CD4-positive, alpha-beta memory T cell (primary cell): ENCODE measurements around the gene SPATS2L. TPM values are rescaled to one million over a fixed set of nuclear protein-coding genes. Genes with fewer than 3 reads are reported as not detected.

Source experiments
- CTCF ChIA-PET: fragments of 350-600 bp; sonication (Branson Sonifier 250); formaldehyde crosslinking; loops from one replicate; lab custom pipeline; 2021; ENCODE audit warnings: inconsistent platforms; ENCODE audit not compliant: partially characterized antibody; lab: Charles Lee
- POLR2A ChIA-PET: fragments of 350-600 bp; sonication (Branson Sonifier 250); formaldehyde crosslinking; loops from one replicate; lab custom pipeline; 2021; ENCODE audit not compliant: partially characterized antibody; lab: Charles Lee
- DNase-seq, 5 donors: peaks; one replicate each; pipeline versions ENCODE4 v3.0.0 to v3.0.0-alpha.2; 2020 to 2022; ENCODE audit warnings: mixed read lengths in 1 of 5
- H3K27ac ChIP-seq: one replicate; pipeline ENCODE4 v1.7.0; 2013; ENCODE audit warnings: low read depth, low read length
- H3K27me3 ChIP-seq: 2 replicates; pipeline ENCODE4 v1.7.0; 2013; ENCODE audit warnings: mild to moderate bottlenecking, low read length, moderate library complexity; ENCODE audit not compliant: insufficient read depth
- H3K36me3 ChIP-seq: 2 replicates; pipeline ENCODE4 v1.7.0; 2013; ENCODE audit warnings: mild to moderate bottlenecking, low read length, moderate library complexity; ENCODE audit not compliant: insufficient read depth
- H3K4me1 ChIP-seq: 2 replicates; pipeline ENCODE4 v1.7.0; 2013; ENCODE audit warnings: mild to moderate bottlenecking, low read length, moderate library complexity; ENCODE audit not compliant: insufficient read depth
- H3K4me3 ChIP-seq, 2 donors: one replicate each; pipeline ENCODE4 v1.7.0; 2013; ENCODE audit warnings: low read length in 2 of 2, mild to moderate bottlenecking in 1 of 2
- H3K9me3 ChIP-seq, 2 donors: one replicate each; pipeline ENCODE4 v1.7.0; 2013; ENCODE audit warnings: low read length in 2 of 2, control low read depth in 1 of 2; ENCODE audit not compliant: control insufficient read depth in 1 of 2
- H3K27ac Mint-ChIP-seq, 7 donors: one replicate each; pipeline ENCODE4 v1.8.0; 2020 to 2021; ENCODE audit warnings: mixed read lengths in 7 of 7, mild to moderate bottlenecking in 6 of 7, inconsistent platforms in 3 of 7, moderate library complexity in 3 of 7
- H3K27me3 Mint-ChIP-seq, 2 donors: one replicate each; pipeline ENCODE4 v1.8.0; 2020 to 2021; ENCODE audit warnings: mixed read lengths in 2 of 2
- H3K36me3 Mint-ChIP-seq, 2 donors: one replicate each; pipeline ENCODE4 v1.8.0; 2020 to 2021; ENCODE audit warnings: mixed read lengths in 2 of 2, inconsistent platforms in 1 of 2, mild to moderate bottlenecking in 1 of 2
- H3K4me1 Mint-ChIP-seq, 4 donors: one replicate each; pipeline ENCODE4 v1.8.0; 2020 to 2021; ENCODE audit warnings: mixed read lengths in 4 of 4, mild to moderate bottlenecking in 1 of 4
- H3K4me3 Mint-ChIP-seq, 8 donors: one replicate each; pipeline ENCODE4 v1.8.0; 2020 to 2021; ENCODE audit warnings: mixed read lengths in 8 of 8, mild to moderate bottlenecking in 7 of 8, moderate library complexity in 6 of 8, inconsistent platforms in 3 of 8
- H3K9me3 Mint-ChIP-seq, 8 donors: one replicate each; pipeline ENCODE4 v1.8.0; 2020 to 2021; ENCODE audit warnings: mixed read lengths in 8 of 8, mild to moderate bottlenecking in 5 of 8, inconsistent platforms in 3 of 8, moderate library complexity in 1 of 8
- intact Hi-C: fragments of 100-400 bp; cut with micrococcal nuclease; formaldehyde crosslinking; loops from one replicate; pipeline ENCODE4 v1.15.1; 2023
- polyA plus RNA-seq, 2 donors: library from polyadenylated mRNA; unstranded; fragments of 300-500 nt; fragmentation: Illumina TruSeq; gene quantifications; one replicate each; pipeline ENCODE4 v1.2.3, GENCODE V29; 2021
- total RNA-seq, 2 experiments: library from RNA; stranded (reverse); gene quantifications; one replicate each; pipeline ENCODE4 v1.2.3, GENCODE V29; 2021

The SPATS2L gene
- total and polyA plus RNA-seq, 4 experiments from 2014 or later = 5.2 to 6.6 (median 6.0) TPM

GRCh38 chr2:200507179-200507578 lies 200.7 kb downstream of the SPATS2L start:
- H3K4me3 Mint-ChIP-seq = no peak overlapping the region
- H3K27ac Mint-ChIP-seq = no peak overlapping the region
- CTCF ChIA-PET = interaction anchor here (1.1 kb wide), 1 partner anchor 18 kb away, joined by 4 read pairs; no protein-coding TSS in a partner anchor

GRCh38 chr2:200509235-200509611 lies 202.7 kb downstream of the SPATS2L start:
- peak overlapping the region; percentile 89 to 98 (median 93) for H3K4me3 Mint-ChIP-seq
- H3K36me3 Mint-ChIP-seq = peaks cover 8 to 24% of the 10 kb centered on the region in 2 donors
- Histone ChIP-seq H3K4me3 (peak overlapping the region; percentile 81), H3K27ac (peak overlapping the region; percentile 73), H3K36me3 (no peaks in the 10 kb centered on the region), H3K27me3 (no peaks in the 10 kb centered on the region), H3K9me3 (no peaks in the 10 kb centered on the region), H3K4me1 (peaks cover 23% of the 10 kb centered on the region)
- CTCF ChIA-PET = interaction anchor here (0.8 to 3.6 kb wide), 11 partner anchors 12 to 566 kb away, joined by 3 to 20 read pairs (median 3); partner anchors contain the start of gene SGO2
- no peaks in the 10 kb centered on the region for H3K9me3 Mint-ChIP-seq
- peaks cover 24 to 43% (median 28%) of the 10 kb centered on the region in 4 donors for H3K4me1 Mint-ChIP-seq
- peak in 1 of 5 donors; percentile 13 for DNase-seq
- POLR2A ChIA-PET = interaction anchor here (0.6 to 1.6 kb wide), 11 partner anchors 11 to 784 kb away, joined by 3 to 12 read pairs (median 4); partner anchors contain the start of genes CLK1, NIF3L1 and SGO2
- intact Hi-C loops = no loop called here
- H3K27me3 Mint-ChIP-seq = no peaks in the 10 kb centered on the region
- peak overlapping the region; percentile 88 to 98 (median 95) for H3K27ac Mint-ChIP-seq

More at GRCh38 chr2:200507179-200507578, 200.7 kb downstream of the SPATS2L start:
- H3K36me3 Mint-ChIP-seq = peaks cover 19 to 36% of the 10 kb centered on the region in 2 donors
- POLR2A ChIA-PET = interaction anchor here (1.3 kb wide), 1 partner anchor 18 kb away, joined by 5 read pairs; the partner anchor contains the start of gene SGO2
- DNase-seq = no peak
- no peaks in the 10 kb centered on the region for H3K27me3 ChIP-seq
- H3K9me3 ChIP-seq = no peaks in the 10 kb centered on the region
- no peak overlapping the region for H3K4me3 ChIP-seq
- peaks cover 19% of the 10 kb centered on the region for H3K4me1 ChIP-seq
- no peaks in the 10 kb centered on the region for H3K36me3 ChIP-seq
- H3K4me1 Mint-ChIP-seq = peaks cover 27 to 46% (median 33%) of the 10 kb centered on the region in 4 donors
- H3K9me3 Mint-ChIP-seq = no peaks in the 10 kb centered on the region
- H3K27me3 Mint-ChIP-seq = no peaks in the 10 kb centered on the region
- H3K27ac ChIP-seq = no peak overlapping the region
- intact Hi-C loops = no loop called here

GRCh38 chr2:200509612-200510433 lies 203.3 kb downstream of the SPATS2L start, which contains the start of gene KCTD18:
TSS of gene KCTD18 (minus strand) at chr2:200510068. CDS start at chr2:200507016, 3,052 bp downstream.
- H3K27me3 ChIP-seq = no peaks in the 10 kb centered on the region
- ChIA-PET POLR2A (interaction anchor here (0.6 to 1.6 kb wide), 12 partner anchors 12 to 784 kb away, joined by 3 to 12 read pairs (median 4); partner anchors contain the start of genes CLK1, NIF3L1 and SGO2), CTCF (interaction anchor here (0.8 to 3.6 kb wide), 11 partner anchors 11 to 567 kb away, joined by 3 to 20 read pairs (median 3); partner anchors contain the start of gene SGO2)
- no peaks in the 10 kb centered on the region for H3K9me3 ChIP-seq
- H3K4me3 ChIP-seq = peak within 1 kb of the TSS; percentile 81
- peaks cover 29% of the 10 kb centered on the region for H3K4me1 ChIP-seq
- Mint-ChIP-seq H3K27me3 (no peaks in the 10 kb centered on the region), H3K9me3 (no peaks in the 10 kb centered on the region), H3K27ac (peak within 1 kb of the TSS; percentile 94 to 98 (median 96)), H3K36me3 (peaks cover 5 to 22% of the 10 kb centered on the region in 2 donors), H3K4me3 (peak within 1 kb of the TSS; percentile 91 to 98 (median 93)), H3K4me1 (peaks cover 30 to 43% (median 32%) of the 10 kb centered on the region in 4 donors)
- intact Hi-C loops = loop anchor here (1.0 to 10.0 kb wide), 2 partner anchors 16 to 945 kb away; partner anchors contain the start of genes SGO2, STRADB and TRAK2
- no peaks in the 10 kb centered on the region for H3K36me3 ChIP-seq
- DNase-seq = peak; percentile 85 to 90 (median 87)
- H3K27ac ChIP-seq = peak within 1 kb of the TSS; percentile 73

GRCh38 chr2:200515155-200515554 lies 208.7 kb downstream of the SPATS2L start:
- peak overlapping the region in 6 of 8 donors; percentile 4 to 68 (median 23) for H3K4me3 Mint-ChIP-seq
- CTCF ChIA-PET = interaction anchor here (0.9 kb wide), 1 partner anchor 11 kb away, joined by 3 read pairs; the partner anchor contains the start of gene SGO2
- peak in 4 of 5 donors; percentile 15 to 32 (median 22) for DNase-seq

DNA sequence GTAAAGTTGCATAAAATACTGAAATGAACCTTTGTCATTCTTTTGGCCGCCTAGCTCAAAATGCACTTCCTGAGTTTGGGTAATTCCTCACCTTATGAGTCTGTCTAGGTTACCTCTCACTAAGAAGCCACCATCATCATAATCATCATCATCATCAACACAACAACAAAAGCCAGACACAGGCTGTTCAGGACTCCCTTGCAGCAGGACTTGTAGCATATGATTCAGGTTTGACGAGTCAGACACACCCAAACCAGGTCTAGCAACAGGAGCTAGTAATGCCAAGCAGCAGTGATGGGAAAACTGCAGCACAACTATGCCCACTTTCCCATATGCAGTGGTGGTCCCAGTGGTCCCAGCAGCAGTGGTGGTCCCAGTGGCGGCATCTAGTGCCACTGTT lies 216.7 kb downstream of the SPATS2L start:
- Histone ChIP-seq H3K36me3 (no peaks in the 10 kb centered on the region), H3K4me3 (no peak overlapping the region), H3K27ac (no peak overlapping the region), H3K27me3 (no peaks in the 10 kb centered on the region), H3K9me3 (no peaks in the 10 kb centered on the region), H3K4me1 (peaks cover 14% of the 10 kb centered on the region)
- no peak overlapping the region for H3K27ac Mint-ChIP-seq
- peaks cover 0 to 1% (median 0%) of the 10 kb centered on the region in 8 donors for H3K9me3 Mint-ChIP-seq
- no peak for DNase-seq
- POLR2A ChIA-PET = no interaction called here
- no peak overlapping the region for H3K4me3 Mint-ChIP-seq
- CTCF ChIA-PET = interaction anchor here (1.6 kb wide), 1 partner anchor 39 kb away, joined by 4 read pairs; no protein-coding TSS in a partner anchor
- H3K36me3 Mint-ChIP-seq = peaks cover 0 to 2% of the 10 kb centered on the region in 2 donors
- intact Hi-C loops = no loop called here
- peaks cover 6 to 15% (median 12%) of the 10 kb centered on the region in 4 donors for H3K4me1 Mint-ChIP-seq
- H3K27me3 Mint-ChIP-seq = no peaks in the 10 kb centered on the region

More at GRCh38 chr2:200515155-200515554, 208.7 kb downstream of the SPATS2L start:
- POLR2A ChIA-PET = interaction anchor here (0.8 to 3.9 kb wide), 2 partner anchors 11 to 348 kb away, joined by 3 to 20 read pairs; partner anchors contain the start of gene SGO2
- Mint-ChIP-seq H3K27ac (peak overlapping the region in 5 of 7 donors; percentile 23 to 88 (median 62)), H3K36me3 (peaks cover 0 to 1% of the 10 kb centered on the region in 2 donors), H3K4me1 (peaks cover 6 to 19% (median 17%) of the 10 kb centered on the region in 4 donors), H3K27me3 (peaks cover 0 to 2% of the 10 kb centered on the region in 2 donors), H3K9me3 (peaks cover 0 to 11% (median 3%) of the 10 kb centered on the region in 8 donors)
- H3K36me3 ChIP-seq = no peaks in the 10 kb centered on the region
- no peaks in the 10 kb centered on the region for H3K27me3 ChIP-seq
- peak overlapping the region in 1 of 2 donors; percentile 5 for H3K4me3 ChIP-seq
- intact Hi-C loops = loop anchor here (10.0 kb wide), 1 partner anchor 940 kb away; the partner anchor contains the start of genes STRADB and TRAK2
- H3K27ac ChIP-seq = no peak overlapping the region
- peaks cover 29% of the 10 kb centered on the region for H3K4me1 ChIP-seq
- no peaks in the 10 kb centered on the region for H3K9me3 ChIP-seq

DNA sequence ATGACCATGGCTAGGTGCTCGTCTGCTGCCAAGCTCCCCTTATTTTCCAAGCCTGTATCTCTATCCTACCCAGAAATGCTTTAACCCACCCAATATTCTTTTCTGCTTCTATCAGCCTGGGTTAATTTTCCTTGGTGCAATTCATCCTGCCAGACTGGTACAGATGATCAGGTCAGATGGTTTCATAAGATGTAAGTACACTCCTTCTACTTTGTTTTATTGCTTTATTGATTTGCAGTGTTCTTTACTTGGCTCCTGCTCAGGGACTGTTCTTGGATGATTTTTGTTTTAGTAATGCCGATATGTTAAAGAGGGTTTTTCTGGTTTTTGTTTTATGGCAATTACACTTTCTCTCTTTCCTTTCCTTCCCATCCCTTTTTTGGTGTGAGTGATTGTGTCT lies 217.1 kb downstream of the SPATS2L start:
- ChIA-PET POLR2A (no interaction called here), CTCF (interaction anchor here (1.6 to 3.5 kb wide), 2 partner anchors 13 to 40 kb away, joined by 4 to 20 read pairs; partner anchors contain the start of gene KCTD18)
- Histone ChIP-seq H3K27ac (no peak overlapping the region), H3K36me3 (no peaks in the 10 kb centered on the region), H3K4me3 (no peak overlapping the region), H3K4me1 (peaks cover 14% of the 10 kb centered on the region), H3K9me3 (no peaks in the 10 kb centered on the region), H3K27me3 (no peaks in the 10 kb centered on the region)
- Mint-ChIP-seq H3K27ac (no peak overlapping the region), H3K27me3 (no peaks in the 10 kb centered on the region), H3K9me3 (peaks cover 0 to 1% (median 0%) of the 10 kb centered on the region in 8 donors), H3K36me3 (peaks cover 0 to 2% of the 10 kb centered on the region in 2 donors), H3K4me3 (peak overlapping the region in 1 of 8 donors; percentile 29), H3K4me1 (peaks cover 6 to 15% (median 12%) of the 10 kb centered on the region in 4 donors)
- intact Hi-C loops = no loop called here
- DNase-seq = no peak
